HG03280 (cell line): ENCODE measurements around the gene STAT2.
"Not testable (repeated sequence)": the region's sequence is repeated elsewhere in the genome, so short reads cannot be mapped to it uniquely, and the experiment has no call there.

ENCODE experiments used
- ATAC-seq: cut with Tn5 transposase; IDR thresholded peaks from one replicate; pipeline ENCODE4 v1.9.1; 2021; ENCODE audit warnings: mild to moderate bottlenecking, moderate library complexity; ENCODE audit not compliant: unreplicated experiment

The STAT2 gene

DNA sequence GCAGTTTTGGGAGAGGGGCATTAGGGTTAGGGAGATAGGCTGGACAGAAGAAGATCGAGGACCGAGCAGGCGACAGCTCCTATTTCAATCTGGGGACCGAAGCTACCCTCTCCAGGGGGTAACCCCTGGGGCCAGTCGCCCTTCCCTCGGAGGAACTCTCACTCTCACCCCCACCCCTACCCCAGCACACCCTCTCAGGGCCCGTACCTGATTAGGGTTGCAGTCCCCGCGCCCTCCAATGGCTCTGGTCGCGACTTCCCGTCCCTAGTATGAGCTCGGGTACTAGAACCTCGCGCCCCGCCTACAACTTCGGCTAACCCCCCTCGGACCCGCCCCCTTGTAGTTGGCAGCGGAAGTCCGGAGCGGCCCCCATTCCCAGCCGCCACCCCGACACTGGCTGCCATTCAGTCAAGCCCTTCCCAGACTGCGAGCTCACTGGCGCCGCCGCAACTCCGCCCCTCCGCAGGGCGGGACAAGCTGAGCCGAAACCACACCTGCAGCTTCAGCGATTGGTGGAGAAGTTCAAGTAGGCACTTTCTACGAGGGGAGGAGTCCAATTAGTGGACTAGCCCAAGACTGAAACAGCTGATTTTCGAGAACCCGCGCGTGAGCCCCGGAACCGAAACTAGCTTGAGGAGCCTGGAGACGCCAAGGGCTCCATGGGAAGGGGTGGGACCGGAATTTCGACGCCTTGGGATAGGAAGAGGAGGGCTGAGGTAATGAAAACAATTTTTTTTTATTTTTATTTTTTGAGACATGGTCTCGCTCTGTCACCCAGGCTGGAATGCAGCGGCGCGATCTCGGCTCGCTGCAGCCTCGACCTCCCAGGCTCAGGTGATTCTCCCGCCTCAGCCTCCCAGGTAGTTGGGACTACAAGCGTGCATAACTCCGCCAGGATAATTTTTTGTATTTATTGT, at the start of gene STAT2:
TSS of gene STAT2 (minus strand) at position 257 of the 917 bp plus-strand sequence. CDS start 3,536 bp downstream, outside the sequence.
- peak; percentile 96 for ATAC-seq

DNA sequence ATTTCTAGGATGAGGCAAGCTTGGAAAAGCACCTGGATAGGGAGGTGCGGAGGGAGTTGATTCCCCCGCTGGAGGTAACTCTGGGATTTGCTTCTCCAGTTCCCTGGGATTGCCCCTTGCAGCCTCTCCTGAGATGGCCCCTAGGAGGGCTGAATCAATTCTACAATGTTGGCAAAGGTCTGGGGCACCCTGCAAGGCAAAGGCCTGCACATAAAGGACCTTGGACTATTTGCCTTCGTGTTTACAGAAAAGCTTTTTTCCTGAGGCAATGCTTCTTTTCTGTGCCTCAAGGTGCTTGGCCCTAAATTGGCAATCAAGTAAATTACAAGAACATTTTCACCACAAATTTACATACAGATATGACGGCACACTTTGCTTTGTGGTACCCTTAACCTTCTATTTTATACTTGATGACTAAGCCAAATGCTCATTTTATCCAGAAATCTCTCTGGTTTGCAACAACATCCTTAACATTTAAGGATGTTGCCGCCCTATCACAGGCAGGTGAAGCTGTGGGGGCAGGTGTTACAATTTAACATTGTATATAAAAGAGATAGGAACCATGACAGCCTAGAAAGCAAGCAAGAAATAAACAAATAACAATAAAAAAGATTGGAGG, 49.0 kb upstream of the STAT2 start:
- ATAC-seq: no peak

DNA sequence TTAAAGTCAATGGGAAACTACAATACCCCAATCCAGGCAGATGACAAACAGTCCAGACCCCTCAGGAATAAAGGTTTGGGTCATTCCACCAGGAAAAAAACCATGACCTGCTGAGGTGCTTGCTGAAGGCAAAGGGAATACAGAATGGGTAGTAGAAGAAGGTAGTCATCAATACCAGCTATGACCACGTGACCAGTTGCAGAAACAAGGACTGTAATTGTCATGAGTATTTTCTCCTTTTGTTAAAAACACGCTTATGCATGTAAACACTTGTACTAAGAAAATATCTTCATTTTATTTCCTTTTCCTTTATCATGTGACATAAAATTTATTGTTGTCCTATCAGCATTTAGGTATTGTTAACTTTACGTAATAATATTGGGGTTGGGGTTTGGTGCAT, 44.3 kb upstream of the STAT2 start:
- not testable (repeated sequence) for ATAC-seq

DNA sequence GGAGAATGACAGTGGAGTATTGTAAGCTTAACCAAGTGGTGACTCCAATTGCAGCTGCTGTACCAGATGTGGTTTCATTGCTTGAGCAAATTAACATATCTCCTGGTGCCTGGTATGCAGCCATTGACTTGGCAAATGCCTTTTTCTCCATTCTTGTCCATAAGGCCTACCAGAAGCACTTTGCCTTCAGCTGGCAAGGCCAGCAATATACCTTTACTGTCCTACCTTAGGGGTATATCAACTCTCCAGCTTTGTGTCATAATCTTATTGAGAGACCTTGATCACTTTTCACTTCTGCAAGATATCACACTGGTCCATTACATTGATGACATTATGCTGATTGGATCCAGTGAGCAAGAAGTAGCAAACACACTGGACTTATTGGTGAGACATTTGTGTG, 41.7 kb upstream of the STAT2 start:
- ATAC-seq: not testable (repeated sequence)

DNA sequence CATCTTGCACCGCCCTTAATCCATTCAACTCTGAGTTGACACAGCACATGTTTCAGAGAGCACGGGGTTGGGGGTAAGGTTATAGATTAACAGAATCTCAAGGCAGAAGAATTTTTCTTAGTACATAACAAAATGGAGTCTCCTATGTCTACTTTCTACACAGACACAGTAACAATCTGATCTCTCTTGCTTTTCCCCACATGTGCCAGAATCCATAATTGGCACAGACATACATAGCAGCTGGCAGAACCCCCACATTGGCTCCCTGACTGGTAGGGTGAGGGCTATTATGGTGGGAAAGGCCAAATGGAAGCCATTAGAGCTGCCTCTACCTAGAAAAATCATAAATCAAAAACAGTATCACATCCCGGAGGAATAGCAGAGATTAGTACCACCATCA, 41.2 kb upstream of the STAT2 start:
- ATAC-seq: not testable (repeated sequence)

DNA sequence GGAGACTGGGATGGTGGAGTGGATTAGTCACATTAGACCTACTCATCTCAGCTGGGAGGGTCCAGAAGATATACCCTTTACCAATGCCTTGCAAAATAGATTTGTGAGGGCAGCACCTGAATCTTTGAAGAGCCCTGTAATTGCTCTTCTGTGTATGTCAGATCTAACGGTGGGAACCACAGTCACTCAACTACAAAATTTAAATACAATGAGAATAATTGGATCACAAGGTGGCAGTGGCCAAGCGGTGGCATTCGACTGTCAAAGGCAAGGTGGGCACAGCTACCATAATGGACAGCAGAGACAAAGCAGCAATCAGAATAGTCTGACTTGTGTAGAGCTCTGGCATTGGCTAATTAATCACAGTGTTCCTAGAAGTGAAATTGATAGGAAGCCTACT, 39.6 kb upstream of the STAT2 start:
- not testable (repeated sequence) for ATAC-seq

DNA sequence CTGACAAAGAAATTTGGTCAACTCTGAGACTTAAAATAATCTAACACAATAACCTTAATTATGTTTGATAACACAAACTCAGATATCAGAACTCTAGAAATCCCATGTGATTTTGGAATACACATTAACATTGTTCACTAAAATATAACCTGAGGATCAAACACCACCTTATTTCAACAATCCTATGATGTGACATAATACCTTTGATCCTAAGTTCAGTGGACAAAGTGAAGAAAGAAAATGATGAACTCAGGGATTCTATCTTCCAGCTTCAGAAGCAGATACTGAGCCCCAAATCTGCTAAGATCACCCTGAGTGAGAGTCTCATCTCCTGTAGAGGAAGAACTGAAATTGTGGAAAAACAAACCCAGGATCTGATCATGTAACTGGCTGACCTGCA, 38.4 kb upstream of the STAT2 start:
- no peak for ATAC-seq

DNA sequence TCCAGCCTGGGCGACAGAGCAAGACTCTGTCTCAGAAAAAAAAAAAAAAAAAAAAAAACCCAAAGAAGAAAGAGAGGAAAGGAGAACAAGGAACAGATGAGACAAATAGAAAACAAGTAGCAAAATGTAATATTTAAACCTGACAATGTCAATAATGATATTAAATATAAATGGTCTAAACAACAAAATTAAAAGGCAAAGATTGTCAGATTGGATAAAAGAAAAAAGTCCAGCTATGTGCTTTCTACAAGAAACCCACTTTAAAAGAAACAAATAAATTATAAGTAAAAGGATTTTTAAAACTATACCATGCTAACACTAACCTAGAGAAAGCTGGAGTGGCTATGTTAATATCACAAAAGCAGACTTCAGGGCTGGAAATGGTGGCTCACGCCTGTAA, 32.4 kb upstream of the STAT2 start:
- no peak for ATAC-seq

DNA sequence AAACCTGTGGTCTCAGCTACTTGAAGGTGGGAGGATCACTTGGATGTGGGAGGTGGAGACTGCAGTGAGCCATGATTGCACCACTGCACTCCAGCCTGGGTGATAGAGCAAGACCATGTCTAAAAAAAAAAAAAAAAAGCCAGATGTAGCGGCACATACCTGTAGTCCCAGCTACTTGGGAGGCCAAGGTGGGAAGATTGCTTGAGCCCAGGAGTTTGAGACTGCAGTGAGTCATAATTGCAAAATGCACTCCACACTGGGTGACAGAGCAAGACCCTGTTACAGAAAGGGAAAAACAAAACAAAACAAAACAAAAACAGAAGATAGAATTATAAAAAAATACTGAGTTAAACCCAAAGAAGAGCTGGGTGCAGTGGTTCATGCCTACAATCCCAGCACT, 31.8 kb upstream of the STAT2 start:
- ATAC-seq: no peak

DNA sequence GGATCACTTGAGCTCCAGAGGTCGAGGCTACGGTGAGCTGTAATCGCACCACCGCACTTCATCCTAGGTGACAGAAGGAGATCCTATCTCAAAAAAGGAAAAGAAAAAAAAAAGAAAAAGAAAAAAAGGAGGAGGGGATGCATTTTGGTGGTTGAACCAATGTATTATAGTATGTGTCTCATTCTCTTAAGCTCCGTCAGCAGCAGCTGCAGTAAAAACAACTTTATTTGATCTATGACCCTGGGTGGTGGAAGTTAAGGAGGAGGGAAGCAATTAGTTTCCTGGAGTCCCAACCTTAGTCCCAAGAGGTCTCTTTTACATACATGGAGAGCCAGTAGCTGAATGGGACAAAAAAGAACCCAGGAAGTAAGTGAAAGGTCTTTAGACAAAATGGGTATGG, 29.5 kb upstream of the STAT2 start:
- no peak for ATAC-seq

DNA sequence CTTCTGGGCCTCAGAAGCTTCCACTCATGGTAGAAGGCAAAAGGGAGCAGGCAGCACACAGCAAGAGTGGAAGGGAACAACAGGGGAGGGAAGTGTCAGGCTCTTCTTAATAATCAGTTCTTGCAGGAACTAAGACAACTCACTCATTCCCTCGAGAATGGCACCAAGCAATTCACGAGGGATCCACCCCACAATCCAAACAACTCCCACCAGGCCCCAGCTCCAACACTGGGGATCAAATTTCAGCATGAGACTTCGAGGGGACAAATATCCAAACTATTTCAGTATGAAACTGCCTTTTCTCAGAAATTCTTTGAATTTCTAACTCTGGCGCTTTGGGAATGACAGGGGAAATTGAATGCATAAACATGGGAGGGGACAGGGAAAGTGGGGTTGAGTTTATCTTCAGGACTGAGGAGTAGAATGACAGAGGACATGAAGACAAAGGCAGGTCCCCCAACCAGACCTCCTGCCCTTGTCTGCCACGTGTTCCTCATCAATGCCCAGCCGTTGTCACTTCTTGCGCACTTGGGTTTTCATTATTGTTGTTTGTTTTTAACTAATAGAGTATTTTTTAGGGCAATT, 27.3 kb upstream of the STAT2 start:
- ATAC-seq: no peak

DNA sequence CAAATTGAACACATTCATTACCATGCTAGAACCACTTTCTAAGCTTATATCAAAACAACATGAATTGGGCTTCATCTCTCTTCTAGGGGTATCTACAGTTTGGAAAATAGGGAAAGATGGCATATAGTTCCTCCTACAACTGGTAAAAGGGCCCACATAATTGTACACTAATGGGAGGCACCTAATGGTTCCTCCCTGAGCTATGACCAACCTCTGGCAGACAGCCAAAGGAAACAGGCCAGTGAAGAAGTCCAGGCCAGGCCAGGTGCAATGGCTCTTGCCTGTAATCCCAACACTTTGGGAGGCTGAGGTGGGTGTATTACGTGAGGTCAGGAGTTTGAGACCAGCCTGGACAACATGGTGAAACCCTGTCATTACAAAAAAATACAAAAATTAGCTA, 26.0 kb upstream of the STAT2 start:
- ATAC-seq: no peak

DNA sequence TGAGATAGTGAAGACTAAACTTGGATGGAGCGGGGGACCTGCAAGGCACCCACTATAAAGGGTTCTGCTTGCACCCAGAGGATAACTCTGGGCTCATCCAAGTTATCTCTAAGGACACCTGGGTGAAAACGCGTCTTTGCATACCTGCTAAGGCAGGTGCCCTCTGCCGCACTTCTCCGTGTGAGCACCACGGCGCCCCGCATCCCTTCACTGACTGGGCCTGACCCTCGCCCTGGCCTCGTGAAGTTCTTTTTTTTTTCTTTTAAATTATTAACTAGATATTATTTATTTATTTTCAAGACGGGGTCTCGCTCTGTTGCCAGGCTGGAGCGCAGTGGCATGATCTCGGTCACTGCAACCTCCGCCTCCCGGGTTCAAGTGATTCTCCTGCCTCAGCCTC, 22.7 kb upstream of the STAT2 start:
- no peak for ATAC-seq

DNA sequence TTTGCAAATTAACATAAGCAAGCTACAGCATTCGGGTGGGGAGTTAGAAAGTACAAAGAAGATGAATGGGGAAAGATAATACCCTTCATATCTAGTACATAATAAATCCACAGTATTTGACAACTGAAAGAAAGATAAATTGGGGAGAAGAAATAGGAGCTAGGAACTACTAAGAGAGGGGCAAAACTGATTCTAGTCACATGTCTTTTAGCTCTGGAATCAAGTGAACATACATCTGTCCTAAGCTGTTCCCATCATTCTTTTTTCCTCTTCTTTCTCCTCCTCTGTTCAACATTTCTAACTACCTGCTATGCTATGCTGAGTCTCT, 18.0 kb upstream of the STAT2 start:
- ATAC-seq: no peak

DNA sequence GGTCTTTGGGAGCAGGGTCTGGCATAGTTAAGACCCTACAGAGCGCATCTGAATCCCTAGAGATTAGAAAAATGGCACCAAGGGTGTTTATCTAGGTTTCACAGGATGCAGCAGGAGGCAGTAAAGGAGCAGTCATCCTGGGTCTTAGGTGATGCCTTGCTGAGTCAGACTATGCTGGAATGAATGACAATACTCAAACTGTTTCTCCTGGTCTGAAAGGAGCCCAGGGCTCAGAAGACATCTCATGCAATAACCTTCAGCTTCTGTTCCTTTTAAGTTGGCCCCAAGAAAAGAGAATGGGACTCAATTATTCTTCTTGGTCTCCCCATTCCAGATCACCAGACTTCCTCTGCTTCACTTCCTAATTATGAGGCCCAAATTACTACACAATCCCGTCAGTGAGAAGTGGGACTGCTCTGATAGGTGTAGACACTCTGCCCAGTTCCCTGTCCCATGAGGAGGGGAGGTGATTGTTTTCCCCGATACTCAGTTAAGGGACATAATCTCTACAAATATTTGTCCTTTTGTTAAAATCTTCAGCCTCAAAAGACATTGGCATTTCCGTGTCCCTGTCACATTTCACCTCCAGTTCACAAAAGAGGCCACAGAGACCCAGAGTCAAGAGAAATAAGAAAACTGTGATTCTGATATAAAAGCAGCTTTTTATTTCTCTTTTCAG, 17.5 kb upstream of the STAT2 start:
- ATAC-seq: no peak

DNA sequence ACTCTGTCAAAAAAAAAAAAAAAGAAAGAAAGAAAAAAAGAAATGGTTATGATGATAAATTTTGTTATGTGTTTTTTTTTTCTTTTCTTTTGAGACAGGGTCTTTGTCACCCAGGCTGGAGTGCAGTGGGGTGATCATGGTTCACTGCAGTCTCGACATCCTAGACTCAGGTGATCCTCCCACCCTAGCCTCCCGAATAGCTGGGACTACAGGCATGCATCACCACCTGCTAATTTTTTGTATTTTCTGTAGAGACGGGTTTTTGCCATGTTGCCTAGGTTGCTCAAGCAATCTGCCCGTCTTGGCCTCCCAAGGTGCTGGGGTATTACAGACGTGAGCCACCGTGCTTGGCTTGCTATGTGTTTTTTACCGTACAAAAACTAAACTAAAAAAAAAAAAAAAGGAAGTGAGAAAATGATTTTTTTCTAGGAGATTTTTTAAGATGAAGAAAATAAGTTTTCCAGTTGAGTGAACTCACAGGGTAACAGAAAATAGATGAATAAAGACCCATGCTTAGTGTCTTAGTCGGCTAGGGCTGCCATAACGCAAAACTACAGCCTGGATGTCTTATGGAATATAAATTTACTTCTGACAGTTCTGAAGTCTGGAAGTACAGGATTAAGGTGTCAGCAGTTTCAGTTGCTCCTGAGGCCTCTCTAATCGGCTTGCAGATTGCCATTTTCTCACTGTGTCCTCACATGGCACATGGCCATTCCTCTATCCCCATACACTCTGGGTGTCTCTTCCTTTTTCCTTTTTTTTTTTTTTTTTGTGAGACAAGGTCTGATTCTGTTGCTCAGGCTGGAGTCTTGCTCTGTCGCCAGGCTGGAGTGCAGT, 15.9 kb upstream of the STAT2 start:
- ATAC-seq: peak; percentile 71

DNA sequence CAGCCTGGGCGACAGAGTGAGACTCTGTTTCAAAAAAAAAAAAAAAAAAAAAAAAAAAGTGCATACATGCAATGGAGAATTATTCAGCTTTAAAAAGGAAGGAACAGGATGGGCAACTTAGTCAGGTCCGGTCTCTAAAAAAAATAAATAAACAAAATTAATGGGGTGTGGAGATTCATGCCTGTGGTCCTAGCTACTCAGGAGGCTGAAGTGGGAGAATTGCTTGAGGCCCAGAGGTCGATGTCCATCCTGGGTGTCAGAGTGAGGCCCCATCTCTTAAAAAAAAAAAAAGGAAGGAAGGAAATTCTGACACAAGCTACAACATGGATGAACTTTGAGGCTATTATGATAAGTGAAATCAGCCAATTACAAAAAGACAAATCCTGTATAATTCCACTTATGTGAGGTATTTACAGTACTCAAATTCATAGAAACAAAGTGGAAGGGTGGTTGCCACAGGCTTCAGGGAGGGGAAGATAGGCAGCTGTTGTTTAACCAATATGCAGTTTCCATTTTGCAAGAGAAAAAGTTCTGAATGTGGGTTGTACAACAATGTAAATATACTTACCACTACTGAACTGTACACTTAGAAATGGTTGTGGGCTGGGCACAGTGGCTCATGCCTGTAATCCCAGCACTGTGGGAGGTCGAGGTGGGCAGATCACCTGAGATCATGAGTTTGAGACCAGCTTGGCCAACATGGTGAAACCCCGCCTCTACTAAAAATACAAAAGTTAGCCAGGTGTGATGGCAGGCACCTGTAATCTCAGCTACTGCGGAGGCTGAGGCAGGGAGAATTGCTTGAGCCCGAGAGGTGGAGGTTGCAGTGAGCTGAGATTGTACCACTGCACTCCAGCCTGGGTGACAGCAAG, 15.1 kb upstream of the STAT2 start:
- ATAC-seq: peak; percentile 35

DNA sequence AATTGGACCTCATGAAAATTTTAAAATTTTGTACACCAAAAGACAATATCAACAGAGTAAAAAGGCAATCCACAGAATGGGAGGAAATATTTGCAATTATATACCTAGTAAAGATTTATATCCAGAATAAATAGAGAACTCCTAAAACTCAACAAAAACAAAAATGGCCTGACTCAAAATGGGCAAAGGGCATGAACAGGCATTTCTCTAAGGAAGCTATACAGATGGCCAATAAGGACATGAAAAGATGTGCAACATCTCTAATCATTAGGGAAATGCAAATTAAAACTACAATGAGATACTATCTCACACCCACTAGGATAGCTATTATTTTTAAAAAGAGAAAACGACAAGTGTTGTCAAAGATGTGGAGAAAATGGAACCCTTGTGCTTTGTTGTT, 13.6 kb upstream of the STAT2 start:
- ATAC-seq: no peak

DNA sequence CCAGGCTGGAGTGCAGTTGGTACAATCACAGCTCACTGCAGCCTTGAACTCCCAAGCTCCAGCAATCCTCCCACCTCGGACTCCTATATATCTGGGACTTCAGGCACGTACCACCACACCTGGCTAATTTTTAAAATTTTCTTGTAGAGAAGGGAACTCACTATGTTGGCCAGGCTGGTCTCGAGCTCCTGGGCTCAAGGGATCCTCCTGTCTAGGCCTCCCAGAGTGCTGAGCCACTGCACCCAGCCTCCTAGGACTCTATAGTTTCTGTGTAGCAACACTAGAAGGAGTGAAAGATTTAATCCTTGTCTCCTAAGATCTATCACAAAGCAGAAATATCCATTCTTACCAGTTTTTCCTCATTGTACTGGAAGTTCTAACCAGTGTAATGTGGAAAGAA, 7.0 kb upstream of the STAT2 start:
- ATAC-seq: no peak
